RWPE2 (cell line): ENCODE data around the gene PPFIA2.

Experiments
- ATAC-seq: fragments of 200-7000 bp; cut with Tn5 transposase; 3 replicates; pipeline ENCODE4 v1.9.1; 2021; ENCODE audit warnings: low read depth
- DNase-seq: peaks from one replicate; pipeline ENCODE4 v3.0.0-alpha.2; 2020; ENCODE audit warnings: low spot score
- H3K27ac ChIP-seq: fragments of 450-650 bp; 2 replicates; pipeline ENCODE4 v1.5.1; 2017; ENCODE audit warnings: mild to moderate bottlenecking; ENCODE audit not compliant: poor library complexity, severe bottlenecking
- H3K27me3 ChIP-seq: fragments of 250-450 bp; sonication (Bioruptor Pico); 2 replicates; pipeline ENCODE4 v1.5.1; 2021; ENCODE audit warnings: mild to moderate bottlenecking, moderate library complexity; ENCODE audit not compliant: insufficient read depth, poor library complexity, severe bottlenecking
- H3K36me3 ChIP-seq: fragments of 250-450 bp; sonication (Bioruptor Pico); 2 replicates; pipeline ENCODE4 v1.5.1; 2020; ENCODE audit warnings: low read depth, mild to moderate bottlenecking, moderate library complexity
- H3K4me1 ChIP-seq: fragments of 250-450 bp; sonication (Bioruptor Pico); 2 replicates; pipeline ENCODE4 v1.5.1; 2021; ENCODE audit warnings: mild to moderate bottlenecking, moderate library complexity; ENCODE audit not compliant: insufficient read depth, poor library complexity, severe bottlenecking
- H3K4me3 ChIP-seq: fragments of 250-450 bp; sonication (Bioruptor Pico); 2 replicates; pipeline ENCODE4 v1.5.1; 2021; ENCODE audit warnings: mild to moderate bottlenecking, moderate library complexity; ENCODE audit not compliant: severe bottlenecking
- H3K9me3 ChIP-seq: fragments of 250-450 bp; sonication (Bioruptor Pico); 2 replicates; pipeline ENCODE4 v1.5.1; 2021; ENCODE audit warnings: mild to moderate bottlenecking, moderate library complexity; ENCODE audit not compliant: severe bottlenecking
- TF ChIP-seq, protein P1 (sequence below): fragments of 450-650 bp; IDR thresholded peaks from one replicate; pipeline ENCODE4 v1.5.1; 2017; ENCODE audit warnings: mild to moderate bottlenecking, moderate library complexity; ENCODE audit not compliant: poor library complexity, severe bottlenecking

PPFIA2 gene

GRCh38 chr12:81729781-81730180 lies 29.4 kb downstream of the PPFIA2 start:
- H3K4me3 ChIP-seq: no peak overlapping the region
- TF ChIP-seq, protein P1, sequence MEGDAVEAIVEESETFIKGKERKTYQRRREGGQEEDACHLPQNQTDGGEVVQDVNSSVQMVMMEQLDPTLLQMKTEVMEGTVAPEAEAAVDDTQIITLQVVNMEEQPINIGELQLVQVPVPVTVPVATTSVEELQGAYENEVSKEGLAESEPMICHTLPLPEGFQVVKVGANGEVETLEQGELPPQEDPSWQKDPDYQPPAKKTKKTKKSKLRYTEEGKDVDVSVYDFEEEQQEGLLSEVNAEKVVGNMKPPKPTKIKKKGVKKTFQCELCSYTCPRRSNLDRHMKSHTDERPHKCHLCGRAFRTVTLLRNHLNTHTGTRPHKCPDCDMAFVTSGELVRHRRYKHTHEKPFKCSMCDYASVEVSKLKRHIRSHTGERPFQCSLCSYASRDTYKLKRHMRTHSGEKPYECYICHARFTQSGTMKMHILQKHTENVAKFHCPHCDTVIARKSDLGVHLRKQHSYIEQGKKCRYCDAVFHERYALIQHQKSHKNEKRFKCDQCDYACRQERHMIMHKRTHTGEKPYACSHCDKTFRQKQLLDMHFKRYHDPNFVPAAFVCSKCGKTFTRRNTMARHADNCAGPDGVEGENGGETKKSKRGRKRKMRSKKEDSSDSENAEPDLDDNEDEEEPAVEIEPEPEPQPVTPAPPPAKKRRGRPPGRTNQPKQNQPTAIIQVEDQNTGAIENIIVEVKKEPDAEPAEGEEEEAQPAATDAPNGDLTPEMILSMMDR: no peak
- no peak for DNase-seq
- no peaks in the 10 kb centered on the region for H3K4me1 ChIP-seq
- H3K27me3 ChIP-seq: no peaks in the 10 kb centered on the region
- ATAC-seq: no peak
- H3K36me3 ChIP-seq: no peaks in the 10 kb centered on the region
- no peak overlapping the region for H3K27ac ChIP-seq
- H3K9me3 ChIP-seq: no peaks in the 10 kb centered on the region

DNA sequence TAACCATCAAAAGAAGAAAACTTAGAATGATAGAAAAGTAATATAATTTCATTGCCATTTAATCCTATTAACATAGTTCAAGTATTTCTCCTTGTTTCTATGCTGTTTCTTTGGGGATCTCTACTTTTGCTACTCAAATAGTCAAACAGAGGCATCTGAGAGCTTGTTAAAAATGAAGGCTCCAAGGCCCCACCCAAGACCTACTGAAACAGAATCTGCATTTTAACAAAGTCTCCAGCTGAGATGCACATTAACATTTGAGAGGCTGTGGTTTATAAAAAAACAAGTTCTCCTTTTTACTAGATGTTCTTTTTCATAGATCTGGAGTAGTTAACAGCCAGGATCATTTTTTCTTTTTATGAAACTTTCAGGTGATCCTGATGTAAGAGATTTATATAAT lies 31.8 kb downstream of the PPFIA2 start:
- H3K4me3 ChIP-seq: no peak overlapping the region
- TF ChIP-seq, protein P1: no peak
- H3K27me3 ChIP-seq: no peaks in the 10 kb centered on the region

DNA sequence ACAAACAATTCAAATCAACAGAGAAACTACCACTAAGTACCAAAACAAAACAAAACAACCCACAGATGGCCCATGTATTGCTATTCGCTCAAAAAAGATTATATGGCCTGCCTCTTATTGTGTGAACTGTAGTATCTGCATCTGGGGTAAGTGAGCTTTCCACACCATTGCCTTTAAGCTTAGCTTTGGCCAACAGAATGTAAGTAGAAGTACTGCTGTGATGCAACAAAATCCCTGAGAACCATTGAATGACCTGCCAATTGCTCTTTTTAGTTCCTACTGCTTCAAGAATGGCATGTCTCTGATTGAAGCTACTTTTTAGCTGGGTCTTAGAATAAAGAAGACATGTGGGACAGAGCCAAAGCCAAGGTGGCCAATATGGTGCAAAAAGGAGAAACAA lies 32.5 kb downstream of the PPFIA2 start:
- H3K27ac ChIP-seq: no peak overlapping the region
- ATAC-seq (no peak), DNase-seq (no peak)
- H3K36me3 ChIP-seq: no peaks in the 10 kb centered on the region
- no peaks in the 10 kb centered on the region for H3K4me1 ChIP-seq
- TF ChIP-seq, protein P1: no peak
- no peaks in the 10 kb centered on the region for H3K9me3 ChIP-seq
- no peak overlapping the region for H3K4me3 ChIP-seq
- H3K27me3 ChIP-seq: no peaks in the 10 kb centered on the region

More for the DNA sequence above, 31.8 kb downstream of the PPFIA2 start:
- ATAC-seq (no peak), DNase-seq (no peak)
- H3K27ac ChIP-seq: no peak overlapping the region
- no peaks in the 10 kb centered on the region for H3K9me3 ChIP-seq
- no peaks in the 10 kb centered on the region for H3K36me3 ChIP-seq
- H3K4me1 ChIP-seq: no peaks in the 10 kb centered on the region

DNA sequence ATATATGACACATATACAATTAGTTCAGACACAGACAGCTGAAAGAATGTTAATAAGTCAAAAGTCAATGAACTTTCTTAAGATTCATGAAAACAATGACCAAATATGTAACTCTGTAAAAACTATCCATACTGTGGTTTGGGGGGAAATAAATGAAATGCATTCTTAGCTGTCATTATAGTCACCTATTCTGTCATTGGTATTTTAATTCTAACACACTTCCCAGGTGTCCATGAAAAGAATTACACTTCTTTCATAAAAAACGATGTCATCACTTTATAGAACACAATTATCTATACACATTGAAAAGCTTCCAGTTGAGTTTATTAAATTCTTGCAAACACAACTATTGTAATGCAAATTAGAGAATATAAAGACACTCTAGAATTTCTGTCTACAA lies 35.8 kb downstream of the PPFIA2 start:
- H3K9me3 ChIP-seq: no peaks in the 10 kb centered on the region
- H3K27me3 ChIP-seq: no peaks in the 10 kb centered on the region
- no peak overlapping the region for H3K4me3 ChIP-seq
- no peak for ATAC-seq
- DNase-seq: no peak
- H3K27ac ChIP-seq: no peak overlapping the region
- TF ChIP-seq, protein P1: no peak
- no peaks in the 10 kb centered on the region for H3K4me1 ChIP-seq
- H3K36me3 ChIP-seq: no peaks in the 10 kb centered on the region

GRCh38 chr12:81722004-81722403 lies 37.1 kb downstream of the PPFIA2 start:
- no peaks in the 10 kb centered on the region for H3K9me3 ChIP-seq
- DNase-seq (no peak), ATAC-seq (peak; percentile 75)
- H3K36me3 ChIP-seq: no peaks in the 10 kb centered on the region
- H3K27me3 ChIP-seq: no peaks in the 10 kb centered on the region
- TF ChIP-seq, protein P1: no peak
- H3K27ac ChIP-seq: no peak overlapping the region
- H3K4me1 ChIP-seq: no peaks in the 10 kb centered on the region
- H3K4me3 ChIP-seq: no peak overlapping the region
